Mucosa of descending colon (tissue), 3 donors: ENCODE measurements around the gene TACC2. TPM values are rescaled to one million over a fixed set of nuclear protein-coding genes. Genes with fewer than 3 reads are reported as not detected.
A peak's percentile ranks its signal among the peaks of the same experiment; 100 is the strongest.

Experiments used
- ATAC-seq: fragments of 200-7000 bp; cut with Tn5 transposase; one replicate; pipeline ENCODE4 v1.9.1; 2020; ENCODE audit warnings: mild to moderate bottlenecking, moderate library complexity
- DNase-seq, 3 donors: peaks; one replicate each; pipeline ENCODE4 v3.0.0-alpha.2; 2020
- H3K36me3 ChIP-seq: fragments of 200-600 bp; one replicate; pipeline ENCODE4 v1.8.0; 2021; ENCODE audit warnings: low read depth, mild to moderate bottlenecking
- H3K4me1 ChIP-seq: fragments of 200-600 bp; one replicate; pipeline ENCODE4 v1.8.0; 2021; ENCODE audit warnings: low read depth, mild to moderate bottlenecking
- H3K4me3 ChIP-seq: fragments of 200-600 bp; one replicate; pipeline ENCODE4 v1.8.0; 2021; ENCODE audit warnings: mild to moderate bottlenecking
- H3K9me3 ChIP-seq: fragments of 200-600 bp; one replicate; pipeline ENCODE4 v1.8.0; 2021; ENCODE audit warnings: mild to moderate bottlenecking
- CTCF ChIP-seq: fragments of 200-600 bp; IDR thresholded peaks from one replicate; pipeline ENCODE4 v1.8.0; 2022; ENCODE audit warnings: antibody characterized with exemption, mild to moderate bottlenecking
- intact Hi-C, 2 donors: fragments of 100-400 bp; cut with DNase I in 1 of 2; cut with micrococcal nuclease in 1 of 2; formaldehyde crosslinking; loops; one replicate each; pipeline versions ENCODE4 v1.11.0 to v1.11.1; 2022; cut with DNase I, micrococcal nuclease
- total RNA-seq, 3 donors: library from RNA; stranded (reverse); fragmentation: NEBNext Ultra II Directional in 2 of 3; extraction: Animal tissue kit (Norgen Biotek cat#: 25700) in 2 of 3; gene quantifications; one replicate each; pipeline versions ENCODE4 v1.2.1 to v1.2.4, GENCODE V29; 2021 to 2023
- donor health status: DM: no; HTN: no; CAD: no; lungs with moderate emphysema.
- donor health status: DM: no; HTN: no; CAD: no.
- donor health status: DM: no; HTN: yes; CAD: no.

The TACC2 gene
- total RNA-seq, 3 donors from 2014 or later = 97.5 to 170 (median 133) TPM

- no peak for ATAC-seq
- no peaks in the 10 kb centered on the region for H3K9me3 ChIP-seq
Measured at GRCh38 chr10:122145113-122145512, 156.2 kb downstream of the TACC2 start.

DNA sequence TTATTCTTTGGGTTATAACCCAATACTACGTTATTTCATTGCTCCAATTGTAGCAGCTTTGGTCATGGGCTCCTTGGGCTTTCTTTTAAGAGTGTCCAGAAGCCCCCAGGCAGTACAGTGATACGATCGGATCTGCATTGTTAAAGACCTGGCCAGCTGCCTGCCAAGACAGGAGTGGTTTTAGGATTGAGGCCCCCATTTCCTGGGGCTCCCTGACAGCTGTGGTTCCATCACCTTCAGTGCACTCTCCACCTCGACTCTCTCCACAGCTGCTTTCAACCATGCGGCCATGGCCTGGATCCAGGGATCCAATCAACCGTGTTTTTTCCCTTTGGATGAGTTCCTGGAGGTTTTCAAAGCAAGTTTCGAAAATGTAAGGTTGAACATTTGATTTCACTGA lies 158.7 kb downstream of the TACC2 start:
- no peak for DNase-seq
- no peaks in the 10 kb centered on the region for H3K36me3 ChIP-seq
- intact Hi-C loops = no loop called here
- no peak overlapping the region for H3K4me3 ChIP-seq
- no peak for TF ChIP-seq CTCF
- no peak for ATAC-seq
- H3K4me1 ChIP-seq = no peaks in the 10 kb centered on the region
- H3K9me3 ChIP-seq = no peaks in the 10 kb centered on the region

More at GRCh38 chr10:122145113-122145512, 156.2 kb downstream of the TACC2 start:
- intact Hi-C loops = no loop called here
- no peak for TF ChIP-seq CTCF
- H3K4me1 ChIP-seq = no peaks in the 10 kb centered on the region
- no peak for DNase-seq
- no peak overlapping the region for H3K4me3 ChIP-seq
- H3K36me3 ChIP-seq = no peaks in the 10 kb centered on the region

- H3K4me1 ChIP-seq = no peaks in the 10 kb centered on the region
- DNase-seq (peak in 1 of 3 donors; percentile 36), ATAC-seq (peak; percentile 14)
- H3K36me3 ChIP-seq = no peaks in the 10 kb centered on the region
- no peaks in the 10 kb centered on the region for H3K9me3 ChIP-seq
- intact Hi-C loops = no loop called here
- TF ChIP-seq CTCF = no peak
- H3K4me3 ChIP-seq = no peak overlapping the region
Measured at GRCh38 chr10:122148876-122149560, 160.1 kb downstream of the TACC2 start.

- DNase-seq = no peak
- intact Hi-C loops = no loop called here
- no peak overlapping the region for H3K4me3 ChIP-seq
- no peaks in the 10 kb centered on the region for H3K9me3 ChIP-seq
- no peaks in the 10 kb centered on the region for H3K36me3 ChIP-seq
- TF ChIP-seq CTCF = no peak
- peak; percentile 25 for ATAC-seq
- H3K4me1 ChIP-seq = no peaks in the 10 kb centered on the region
Measured at GRCh38 chr10:122149561-122150505, 160.9 kb downstream of the TACC2 start.

- DNase-seq (no peak), ATAC-seq (no peak)
- TF ChIP-seq CTCF = no peak
- Histone ChIP-seq H3K4me1 (no peaks in the 10 kb centered on the region), H3K36me3 (no peaks in the 10 kb centered on the region), H3K9me3 (no peaks in the 10 kb centered on the region), H3K4me3 (no peak overlapping the region)
- intact Hi-C loops = no loop called here
Measured at GRCh38 chr10:122151121-122151694, 162.2 kb downstream of the TACC2 start.
